Measurements from ENCODE around the gene VAMP3. TPM values are rescaled to one million over a fixed set of nuclear protein-coding genes. Genes with fewer than 3 reads are reported as not detected.

VAMP3 gene
- total and polyA plus RNA-seq, 9 donors: 50.4 to 220 (median 93.5) TPM

DNA sequence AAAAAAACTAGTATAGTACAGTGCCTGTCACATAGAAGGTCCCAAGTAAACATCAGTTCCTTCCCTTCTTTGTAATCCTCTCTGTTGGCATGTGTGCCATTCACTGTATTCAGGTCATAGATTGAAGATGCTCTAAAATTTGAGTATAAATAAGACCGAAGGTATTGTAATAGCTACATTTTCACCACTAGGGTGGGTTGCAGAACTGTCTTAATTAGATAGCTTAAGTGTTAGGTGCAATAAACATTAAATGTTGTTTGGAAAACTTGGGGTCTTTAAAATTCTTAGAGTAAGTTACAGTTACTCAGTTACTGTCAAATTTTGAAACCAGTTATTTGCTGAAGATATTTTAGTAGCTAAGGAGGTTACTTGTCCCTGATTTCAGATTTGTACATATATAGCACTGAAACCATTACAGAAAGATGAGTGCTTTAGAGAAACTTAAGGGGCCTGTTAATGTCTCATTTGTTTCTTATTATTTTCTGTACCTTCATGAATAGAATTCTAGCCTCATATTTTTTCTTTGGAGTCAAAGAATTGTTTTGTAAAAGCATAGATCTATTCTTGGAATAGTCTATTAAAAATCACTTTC lies 37.3 kb downstream of the VAMP3 start:
- Histone ChIP-seq H3K9me3 (no peaks in the 10 kb centered on the region), H3K4me1 (ENCODE audit: insufficient read depth) (no peaks in the 10 kb centered on the region), H3K36me3 (no peaks in the 10 kb centered on the region), H3K27me3 (no peaks in the 10 kb centered on the region), H3K27ac (no peak overlapping the region), H3K4me3 (no peak overlapping the region)
- no peak for DNase-seq
- TF ChIP-seq CTCF (IDR thresholded peaks at IDR 0.05): no peak
- TF ChIP-seq EP300 (IDR thresholded peaks at IDR 0.05): no peak
- TF ChIP-seq POLR2A (IDR thresholded peaks at IDR 0.05): no peak
- 12 to 31% (median 25%) methylated on average over 1 of the region's 1 CpG for WGBS, 3 donors
- intact Hi-C loops (cut with DNase I): no loop called here

DNA sequence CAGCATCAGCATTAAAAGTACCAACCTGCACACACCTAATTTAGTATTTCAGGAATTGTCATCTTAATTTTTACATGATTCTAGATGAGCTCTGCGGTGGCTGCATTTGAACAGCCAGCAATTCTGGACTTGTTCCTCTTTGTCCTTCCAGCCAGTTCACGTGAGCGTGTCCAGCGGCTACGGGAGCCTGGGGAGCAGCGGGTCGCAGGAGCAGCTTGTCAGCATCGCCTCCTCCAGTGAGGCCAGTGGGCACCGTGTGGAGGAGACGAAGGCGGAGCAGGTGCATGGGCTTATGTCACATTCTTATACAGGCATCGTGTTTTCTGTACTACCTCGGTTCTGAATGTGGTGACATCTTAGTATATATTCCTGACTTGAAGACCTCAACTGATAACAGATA lies 38.6 kb downstream of the VAMP3 start:
- Histone ChIP-seq H3K4me3 (no peak overlapping the region), H3K36me3 (no peaks in the 10 kb centered on the region), H3K9me3 (no peaks in the 10 kb centered on the region), H3K27ac (no peak overlapping the region), H3K4me1 (ENCODE audit: insufficient read depth) (no peaks in the 10 kb centered on the region), H3K27me3 (no peaks in the 10 kb centered on the region)
- WGBS, 3 donors: 92 to 95% (median 94%) methylated on average over 13 of the region's 13 CpGs
- intact Hi-C loops (cut with DNase I): no loop called here
- DNase-seq: no peak
- TF ChIP-seq EP300 (IDR thresholded peaks at IDR 0.05) (no peak), CTCF (IDR thresholded peaks at IDR 0.05) (no peak), POLR2A (IDR thresholded peaks at IDR 0.05) (no peak)

DNA sequence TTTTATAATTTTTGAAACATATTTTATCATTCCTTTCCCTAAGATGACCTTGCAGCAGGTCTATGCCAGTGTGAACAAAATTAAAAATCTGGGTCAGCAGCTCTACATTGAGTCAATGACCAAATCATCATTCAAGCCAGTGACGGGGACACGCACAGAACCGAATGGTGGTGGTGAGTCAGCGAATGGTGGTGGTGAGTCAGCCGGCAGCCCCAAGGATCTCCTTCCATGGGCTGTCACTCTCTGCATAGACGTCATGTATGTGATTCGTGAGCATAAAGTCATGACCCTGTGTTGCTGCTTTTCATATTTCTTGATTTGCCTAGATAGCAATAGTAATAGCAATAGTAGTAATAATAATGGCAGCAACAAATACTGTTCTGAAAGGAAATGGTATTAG lies 39.3 kb downstream of the VAMP3 start:
- Histone ChIP-seq H3K36me3 (no peaks in the 10 kb centered on the region), H3K27ac (no peak overlapping the region), H3K27me3 (no peaks in the 10 kb centered on the region), H3K4me1 (ENCODE audit: insufficient read depth) (no peaks in the 10 kb centered on the region), H3K9me3 (no peaks in the 10 kb centered on the region), H3K4me3 (no peak overlapping the region)
- no peak for TF ChIP-seq POLR2A (IDR thresholded peaks at IDR 0.05)
- no peak for TF ChIP-seq EP300 (IDR thresholded peaks at IDR 0.05)
- DNase-seq: no peak
- 90 to 93% (median 91%) methylated on average over 7 of the region's 7 CpGs for whole genome bisulfite sequencing, 3 donors
- intact Hi-C loops (cut with DNase I): no loop called here

- no peak overlapping the region for H3K4me3 ChIP-seq
- H3K27ac ChIP-seq: no peak overlapping the region
- DNase-seq: no peak
- H3K36me3 ChIP-seq: no peaks in the 10 kb centered on the region
- no peaks in the 10 kb centered on the region for H3K27me3 ChIP-seq
- no peaks in the 10 kb centered on the region for H3K4me1 ChIP-seq (ENCODE audit: insufficient read depth)
- H3K9me3 ChIP-seq: no peaks in the 10 kb centered on the region
- WGBS, 3 donors: 94 to 96% (median 96%) methylated on average over 6 of the region's 6 CpGs
- no peak for TF ChIP-seq EP300 (IDR thresholded peaks at IDR 0.05)
- TF ChIP-seq POLR2A (IDR thresholded peaks at IDR 0.05): no peak
- TF ChIP-seq CTCF (IDR thresholded peaks at IDR 0.05): no peak
- intact Hi-C loops (cut with DNase I): no loop called here
Observed at GRCh38 chr1:7811476-7811875, 40.4 kb downstream of the VAMP3 start.

DNA sequence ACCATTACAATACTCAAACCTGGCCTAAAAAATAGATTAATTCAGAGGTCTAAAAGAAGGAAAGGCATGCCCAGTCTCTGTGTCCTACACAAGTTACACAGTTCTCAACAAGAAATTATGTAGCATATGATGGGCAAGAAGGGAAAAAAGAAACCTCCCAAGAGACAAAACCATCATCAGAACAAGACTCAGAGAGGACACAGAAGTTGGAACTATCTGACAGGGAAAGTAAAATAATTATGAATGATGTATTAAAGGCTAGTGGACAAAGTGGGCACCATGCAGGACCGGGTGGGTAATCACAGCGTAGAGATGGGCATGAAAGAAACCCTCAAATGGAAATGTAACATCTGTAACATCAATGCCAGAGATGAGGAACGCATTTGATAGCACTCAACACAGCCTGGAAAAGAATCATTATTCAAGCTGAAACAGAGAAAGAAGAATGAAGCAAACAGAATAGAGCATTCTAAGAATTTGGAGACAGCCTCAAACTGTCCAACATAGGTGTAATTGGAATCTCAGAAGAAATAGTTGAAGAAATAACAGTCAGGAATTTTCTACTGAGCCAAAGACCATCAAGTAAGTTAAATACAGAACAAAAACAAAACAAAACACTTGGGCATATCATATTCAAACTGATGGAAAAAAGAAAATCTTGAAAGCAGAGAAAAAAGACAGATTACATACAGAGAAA lies 42.7 kb downstream of the VAMP3 start:
- Histone ChIP-seq H3K27ac (no peak overlapping the region), H3K4me1 (ENCODE audit: insufficient read depth) (no peaks in the 10 kb centered on the region), H3K9me3 (no peaks in the 10 kb centered on the region), H3K27me3 (no peaks in the 10 kb centered on the region), H3K36me3 (no peaks in the 10 kb centered on the region), H3K4me3 (no peak overlapping the region)
- WGBS, 3 donors: 95 to 99% (median 96%) methylated on average over 3 of the region's 3 CpGs
- no peak for TF ChIP-seq POLR2A (IDR thresholded peaks at IDR 0.05)
- no peak for TF ChIP-seq CTCF (IDR thresholded peaks at IDR 0.05)
- TF ChIP-seq EP300 (IDR thresholded peaks at IDR 0.05): no peak
- intact Hi-C loops (cut with DNase I): no loop called here
- no peak for DNase-seq

Measured in ovary (tissue), 9 donors.